Endothelial cell of coronary artery (primary cell): ENCODE data around the gene TUBGCP4. TPM values are rescaled to one million over a fixed set of nuclear protein-coding genes. Genes with fewer than 3 reads are reported as not detected.

ENCODE experiments used
- total RNA-seq: library from RNA; depleted of rRNA; stranded (reverse); fragments of >200 nt; gene quantifications from 2 replicates; pipeline ENCODE4 v1.2.3, GENCODE V29; 2014

The TUBGCP4 gene
- total RNA-seq: 9.8 and 12.1 TPM in 2 replicates

GRCh38 chr15:43370975-43371974 lies at the start of gene TUBGCP4, which contains the start of gene ZSCAN29:
Gene TUBGCP4 (plus strand): TSS chr15:43371101. CDS start chr15:43371355, 254 bp downstream.
Gene ZSCAN29 (minus strand): TSS chr15:43371043. CDS start chr15:43369913, 1,130 bp downstream.

GRCh38 chr15:43329960-43330779 lies 40.7 kb upstream of the TUBGCP4 start, which contains the start of gene LCMT2:
Gene LCMT2 (minus strand): TSS chr15:43330573. CDS start chr15:43330489, 84 bp downstream.

Other genes with a start within 250 kb of the TUBGCP4 start
- gene TMEM62, start 237.5 kb upstream of the TUBGCP4 start, total RNA-seq: 10.9 and 12.0 TPM in 2 replicates
- gene CCNDBP1, start 185.7 kb upstream of the TUBGCP4 start, total RNA-seq: 42.0 and 53.8 TPM in 2 replicates
- not detected in 2 replicates for gene EPB42, start 150.1 kb upstream of the TUBGCP4 start, total RNA-seq
- not detected in 2 replicates for gene TGM5, start 104.2 kb upstream of the TUBGCP4 start, total RNA-seq
- not detected in 2 replicates for gene TGM7, start 68.8 kb upstream of the TUBGCP4 start, total RNA-seq
- 4.2 and 6.8 TPM in 2 replicates for gene LCMT2, start 40.5 kb upstream of the TUBGCP4 start, total RNA-seq
- 14.8 and 15.8 TPM in 2 replicates for gene ZSCAN29, start 58 bp upstream of the TUBGCP4 start, total RNA-seq
- 56.0 and 66.3 TPM in 2 replicates for gene TP53BP1, start 122.1 kb downstream of the TUBGCP4 start, total RNA-seq
- 0.63 and 0.94 TPM in 2 replicates for gene MAP1A, start 146.5 kb downstream of the TUBGCP4 start, total RNA-seq
- gene PPIP5K1, start 219.1 kb downstream of the TUBGCP4 start, total RNA-seq: 16.5 and 18.4 TPM in 2 replicates
- gene CKMT1B, start 222.9 kb downstream of the TUBGCP4 start, total RNA-seq: not detected in 2 replicates
- gene STRC, start 247.7 kb downstream of the TUBGCP4 start, total RNA-seq: not detected in 2 replicates